ENCODE data around the gene MAF. TPM values are rescaled to one million over a fixed set of nuclear protein-coding genes. Genes with fewer than 3 reads are reported as not detected.

The MAF gene
- total and polyA plus RNA-seq, 2 experiments from 2014 or later: 0.91 to 2.5 TPM

GRCh38 chr16:79598348-79599181 is 2.0 kb downstream of the MAF start:
- H3K4me2 ChIP-seq: peak overlapping the region; percentile 74
- peak; percentile 10 for ATAC-seq

DNA sequence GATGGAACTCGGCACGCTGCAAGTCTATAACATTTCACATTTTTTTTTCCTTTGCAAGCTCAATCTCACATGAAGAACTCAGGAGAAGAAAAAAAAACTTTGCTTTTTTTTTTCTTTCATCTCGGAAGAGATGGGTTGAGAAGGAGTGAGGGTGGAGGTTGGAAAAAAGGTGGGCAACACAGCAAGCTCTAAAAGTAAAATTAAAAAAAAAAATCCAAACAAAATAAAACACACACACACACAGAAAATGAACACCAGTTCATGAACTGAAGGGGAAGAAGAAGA is 2.5 kb downstream of the MAF start:
- Histone ChIP-seq H3K79me2 (replicated peaks; ENCODE audit: insufficient read depth) (no peaks in the 10 kb centered on the region), H3K4me1 (ENCODE audit: insufficient read depth) (peaks cover 43% of the 10 kb centered on the region), H3F3A (replicated peaks; ENCODE audit: low read depth) (no peaks in the 10 kb centered on the region), H3K27me3 (ENCODE audit: insufficient read depth) (peaks cover 28% of the 10 kb centered on the region), H3K27ac (ENCODE audit: low read depth) (no peak overlapping the region), H3K36me3 (ENCODE audit: insufficient read depth) (no peaks in the 10 kb centered on the region), H3K9me2 (ENCODE audit: insufficient read depth) (no peaks in the 10 kb centered on the region), H3K4me3 (peak overlapping the region; percentile 58), H2AFZ (no peak overlapping the region), H3K4me2 (peak overlapping the region; percentile 74), H4K20me1 (replicated peaks; ENCODE audit: insufficient read depth) (no peaks in the 10 kb centered on the region)
- H3K9me3 Mint-ChIP-seq: no peaks in the 10 kb centered on the region
- DNase-seq (ENCODE audit: low spot score) (no peak), ATAC-seq (no peak)
- H3K4me1 Mint-ChIP-seq: peaks cover 43% of the 10 kb centered on the region
- H3K4me3 Mint-ChIP-seq: peak overlapping the region; percentile 82
- TF ChIP-seq ZNF331 (CRISPR knock-in tag; IDR thresholded peaks at IDR 0.05; ENCODE audit: low read depth) (no peak), NANOG (IDR thresholded peaks at IDR 0.05; ENCODE audit: borderline replicate concordance) (no peak), JUNB (IDR thresholded peaks at IDR 0.05; ENCODE audit: unreplicated experiment) (no peak), STAT1 (IDR thresholded peaks at IDR 0.05; ENCODE audit: unreplicated experiment) (no peak), CTCF (conservative IDR thresholded peaks at IDR 0.05; ENCODE audit: low read depth in 2 of 2) (no peak), CREB1 (CRISPR knock-in tag; IDR thresholded peaks at IDR 0.05; ENCODE audit: low read depth) (no peak)
- TF ChIP-seq, protein P1, sequence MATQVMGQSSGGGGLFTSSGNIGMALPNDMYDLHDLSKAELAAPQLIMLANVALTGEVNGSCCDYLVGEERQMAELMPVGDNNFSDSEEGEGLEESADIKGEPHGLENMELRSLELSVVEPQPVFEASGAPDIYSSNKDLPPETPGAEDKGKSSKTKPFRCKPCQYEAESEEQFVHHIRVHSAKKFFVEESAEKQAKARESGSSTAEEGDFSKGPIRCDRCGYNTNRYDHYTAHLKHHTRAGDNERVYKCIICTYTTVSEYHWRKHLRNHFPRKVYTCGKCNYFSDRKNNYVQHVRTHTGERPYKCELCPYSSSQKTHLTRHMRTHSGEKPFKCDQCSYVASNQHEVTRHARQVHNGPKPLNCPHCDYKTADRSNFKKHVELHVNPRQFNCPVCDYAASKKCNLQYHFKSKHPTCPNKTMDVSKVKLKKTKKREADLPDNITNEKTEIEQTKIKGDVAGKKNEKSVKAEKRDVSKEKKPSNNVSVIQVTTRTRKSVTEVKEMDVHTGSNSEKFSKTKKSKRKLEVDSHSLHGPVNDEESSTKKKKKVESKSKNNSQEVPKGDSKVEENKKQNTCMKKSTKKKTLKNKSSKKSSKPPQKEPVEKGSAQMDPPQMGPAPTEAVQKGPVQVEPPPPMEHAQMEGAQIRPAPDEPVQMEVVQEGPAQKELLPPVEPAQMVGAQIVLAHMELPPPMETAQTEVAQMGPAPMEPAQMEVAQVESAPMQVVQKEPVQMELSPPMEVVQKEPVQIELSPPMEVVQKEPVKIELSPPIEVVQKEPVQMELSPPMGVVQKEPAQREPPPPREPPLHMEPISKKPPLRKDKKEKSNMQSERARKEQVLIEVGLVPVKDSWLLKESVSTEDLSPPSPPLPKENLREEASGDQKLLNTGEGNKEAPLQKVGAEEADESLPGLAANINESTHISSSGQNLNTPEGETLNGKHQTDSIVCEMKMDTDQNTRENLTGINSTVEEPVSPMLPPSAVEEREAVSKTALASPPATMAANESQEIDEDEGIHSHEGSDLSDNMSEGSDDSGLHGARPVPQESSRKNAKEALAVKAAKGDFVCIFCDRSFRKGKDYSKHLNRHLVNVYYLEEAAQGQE (IDR thresholded peaks at IDR 0.05; ENCODE audit: unreplicated experiment): no peak
- no peaks in the 10 kb centered on the region; the same call in 2 of the 3 replicates for H3K36me3 Mint-ChIP-seq (ENCODE audit: low read depth)
- peaks cover 26% of the 10 kb centered on the region for H3K27me3 Mint-ChIP-seq (ENCODE audit: insufficient read depth, low read depth, poor library complexity)
- no peak overlapping the region for H3K27ac Mint-ChIP-seq

More at GRCh38 chr16:79598348-79599181, 2.0 kb downstream of the MAF start:
- H3K4me1 Mint-ChIP-seq: peaks cover 39% of the 10 kb centered on the region
- H4K20me1 ChIP-seq (replicated peaks; ENCODE audit: insufficient read depth): no peaks in the 10 kb centered on the region
- H3K79me2 ChIP-seq (replicated peaks; ENCODE audit: insufficient read depth): no peaks in the 10 kb centered on the region
- H3K4me1 ChIP-seq (ENCODE audit: insufficient read depth): peaks cover 43% of the 10 kb centered on the region
- H2AFZ ChIP-seq: peak overlapping the region; percentile 26; the same call in 1 of the 2 replicates
- H3K36me3 ChIP-seq (ENCODE audit: insufficient read depth): no peaks in the 10 kb centered on the region
- H3K36me3 Mint-ChIP-seq (ENCODE audit: low read depth): no peaks in the 10 kb centered on the region; the same call in 2 of the 3 replicates
- H3K27me3 Mint-ChIP-seq (ENCODE audit: insufficient read depth, low read depth, poor library complexity): peaks cover 25% of the 10 kb centered on the region
- H3K9me2 ChIP-seq (ENCODE audit: insufficient read depth): no peaks in the 10 kb centered on the region
- peak overlapping the region; percentile 58 for H3K4me3 ChIP-seq
- no peak overlapping the region for H3K27ac ChIP-seq (ENCODE audit: low read depth)
- H3F3A ChIP-seq (replicated peaks; ENCODE audit: low read depth): no peaks in the 10 kb centered on the region
- peak overlapping the region; percentile 82 for H3K4me3 Mint-ChIP-seq
- H3K27me3 ChIP-seq (ENCODE audit: insufficient read depth): peaks cover 28% of the 10 kb centered on the region
- no peak overlapping the region for H3K27ac Mint-ChIP-seq
- peak; percentile 71 for DNase-seq (ENCODE audit: low spot score)
- TF ChIP-seq EZH2 (IDR thresholded peaks at IDR 0.05; ENCODE audit: low read depth, unreplicated experiment): peak; percentile 43
- TF ChIP-seq CTCF (conservative IDR thresholded peaks at IDR 0.05; ENCODE audit: low read depth in 2 of 2): peak in 1 of 2 experiments; percentile 36; a peak in 2 of 4 replicates
- TF ChIP-seq ZNF331 (CRISPR knock-in tag; IDR thresholded peaks at IDR 0.05; ENCODE audit: low read depth): no peak
- no peaks in the 10 kb centered on the region for H3K9me3 Mint-ChIP-seq

Measured in GM23338 (cell line).